CD4-positive, alpha-beta T cell (primary cell): ENCODE data around the gene SEC61A2. TPM values are rescaled to one million over a fixed set of nuclear protein-coding genes. Genes with fewer than 3 reads are reported as not detected.
"Not testable (repeated sequence)": the region's sequence is repeated elsewhere in the genome, so short reads cannot be mapped to it uniquely, and the experiment has no call there.

Experiments
- ATAC-seq: fragments of 200-7000 bp; cut with Tn5 transposase; one replicate; pipeline ENCODE4 v1.10.0; 2022; ENCODE audit warnings: mild to moderate bottlenecking; ENCODE audit not compliant: poor library complexity
- CTCF ChIA-PET: fragments of 350-600 bp; sonication (Branson Sonifier 250); formaldehyde crosslinking; loops from one replicate; lab custom pipeline; 2021; ENCODE audit warnings: antibody characterized with exemption, inconsistent platforms; lab: Charles Lee
- POLR2A ChIA-PET: fragments of 350-600 bp; sonication (Branson Sonifier 250); formaldehyde crosslinking; loops from one replicate; lab custom pipeline; 2021; ENCODE audit warnings: antibody characterized with exemption, inconsistent platforms; lab: Charles Lee
- DNase-seq, 14 experiments: peaks; one replicate each; pipeline ENCODE4 v3.0.0-alpha.2; 2013 to 2020; ENCODE audit warnings: mixed read lengths in 2 of 14
- H3K27ac ChIP-seq, 2 donors: one replicate each; pipeline versions ENCODE4 v1.5.1 to v1.7.0; 2013; ENCODE audit warnings: low read length in 2 of 2, low read depth in 1 of 2, mild to moderate bottlenecking in 1 of 2
- H3K27me3 ChIP-seq, 2 experiments: 1 replicate in 1 of 2; 2 replicates in 1 of 2; pipeline versions ENCODE4 v1.6.1 to v1.7.0; 2013; ENCODE audit warnings: low read length in 2 of 2, control low read depth in 1 of 2, mild to moderate bottlenecking in 1 of 2, moderate library complexity in 1 of 2; ENCODE audit not compliant: insufficient read depth in 2 of 2, control insufficient read depth in 1 of 2
- H3K36me3 ChIP-seq: one replicate; pipeline ENCODE4 v1.6.1; 2013; ENCODE audit warnings: low read length, control low read depth; ENCODE audit not compliant: insufficient read depth
- H3K4me1 ChIP-seq: one replicate; pipeline ENCODE4 v1.6.1; 2013; ENCODE audit warnings: low read length, control low read depth; ENCODE audit not compliant: insufficient read depth
- H3K4me3 ChIP-seq: one replicate; pipeline ENCODE4 v1.5.1; 2013; ENCODE audit warnings: mild to moderate bottlenecking, low read length, moderate library complexity
- H3K9me3 ChIP-seq, 2 experiments: 1 replicate in 1 of 2; 2 replicates in 1 of 2; pipeline versions ENCODE4 v1.6.1 to v1.7.0; 2013; ENCODE audit warnings: low read length in 2 of 2, mild to moderate bottlenecking in 2 of 2, control low read depth in 1 of 2, moderate library complexity in 1 of 2; ENCODE audit not compliant: control insufficient read depth in 1 of 2, insufficient read depth in 1 of 2
- H3K27ac Mint-ChIP-seq: one replicate; pipeline ENCODE4 v1.8.0; 2020; ENCODE audit warnings: mixed read lengths
- H3K27me3 Mint-ChIP-seq: one replicate; pipeline ENCODE4 v1.8.0; 2021; ENCODE audit warnings: mixed read lengths
- H3K36me3 Mint-ChIP-seq: one replicate; pipeline ENCODE4 v1.8.0; 2021; ENCODE audit warnings: low read depth, mixed read lengths
- H3K4me1 Mint-ChIP-seq: one replicate; pipeline ENCODE4 v1.8.0; 2021; ENCODE audit warnings: low read depth, mixed read lengths
- H3K4me3 Mint-ChIP-seq: one replicate; pipeline ENCODE4 v1.8.0; 2020; ENCODE audit warnings: mild to moderate bottlenecking, mixed read lengths
- H3K9me3 Mint-ChIP-seq: one replicate; pipeline ENCODE4 v1.8.0; 2020; ENCODE audit warnings: mixed read lengths
- intact Hi-C, 2 experiments: fragments of 100-400 bp; cut with DNase I in 1 of 2; cut with micrococcal nuclease in 1 of 2; formaldehyde crosslinking; loops; one replicate each; pipeline versions ENCODE4 v1.15.1 to v1.9.0; 2023 to 2025; cut with DNase I, micrococcal nuclease
- total RNA-seq, 174 experiments: library from RNA in 2 of 174; stranded (reverse) in 2 of 174; gene quantifications; one replicate each; pipeline ENCODE4 v1.2.3 and lab custom pipeline; 2021 to 2026
- TF ChIP-seq, protein P1 (sequence below): fragments of 200-600 bp; IDR thresholded peaks from one replicate; pipeline ENCODE4 v1.8.0; 2022; ENCODE audit warnings: antibody characterized with exemption, mild to moderate bottlenecking

SEC61A2 gene
- total RNA-seq, 2 experiments from 2014 or later, result 9.9 to 10.8 TPM

DNA sequence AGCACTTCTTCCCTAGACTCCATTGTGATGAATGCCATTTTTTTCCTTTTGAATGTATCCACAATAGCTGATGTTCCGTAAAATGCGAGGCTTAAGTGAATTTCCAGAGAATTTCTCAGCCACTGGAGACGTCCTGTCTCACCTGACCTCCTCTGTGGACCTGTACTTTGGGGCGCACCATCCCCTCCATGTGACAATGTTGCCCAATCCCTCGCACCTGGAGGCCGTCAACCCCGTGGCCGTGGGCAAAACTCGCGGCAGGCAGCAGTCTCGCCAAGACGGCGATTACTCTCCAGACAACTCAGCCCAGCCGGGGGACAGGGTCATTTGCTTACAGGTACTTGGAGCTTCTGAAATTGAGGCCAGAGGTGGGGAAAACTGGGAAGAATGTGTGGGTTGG is 40.6 kb upstream of the SEC61A2 start:
- no peaks in the 10 kb centered on the region for H3K27me3 Mint-ChIP-seq
- ChIA-PET POLR2A (no interaction called here), CTCF (no interaction called here)
- Histone ChIP-seq H3K4me3 (no peak overlapping the region), H3K27ac (no peak overlapping the region), H3K27me3 (no peaks in the 10 kb centered on the region), H3K9me3 (no peaks in the 10 kb centered on the region), H3K36me3 (peaks cover 39% of the 10 kb centered on the region), H3K4me1 (no peaks in the 10 kb centered on the region)
- H3K4me3 Mint-ChIP-seq, result no peak overlapping the region
- H3K36me3 Mint-ChIP-seq, result peaks cover 77% of the 10 kb centered on the region
- H3K9me3 Mint-ChIP-seq, result no peaks in the 10 kb centered on the region
- ATAC-seq (no peak), DNase-seq (no peak)
- intact Hi-C loops, result no loop called here
- no peaks in the 10 kb centered on the region for H3K4me1 Mint-ChIP-seq
- no peak overlapping the region for H3K27ac Mint-ChIP-seq
- TF ChIP-seq, protein P1, sequence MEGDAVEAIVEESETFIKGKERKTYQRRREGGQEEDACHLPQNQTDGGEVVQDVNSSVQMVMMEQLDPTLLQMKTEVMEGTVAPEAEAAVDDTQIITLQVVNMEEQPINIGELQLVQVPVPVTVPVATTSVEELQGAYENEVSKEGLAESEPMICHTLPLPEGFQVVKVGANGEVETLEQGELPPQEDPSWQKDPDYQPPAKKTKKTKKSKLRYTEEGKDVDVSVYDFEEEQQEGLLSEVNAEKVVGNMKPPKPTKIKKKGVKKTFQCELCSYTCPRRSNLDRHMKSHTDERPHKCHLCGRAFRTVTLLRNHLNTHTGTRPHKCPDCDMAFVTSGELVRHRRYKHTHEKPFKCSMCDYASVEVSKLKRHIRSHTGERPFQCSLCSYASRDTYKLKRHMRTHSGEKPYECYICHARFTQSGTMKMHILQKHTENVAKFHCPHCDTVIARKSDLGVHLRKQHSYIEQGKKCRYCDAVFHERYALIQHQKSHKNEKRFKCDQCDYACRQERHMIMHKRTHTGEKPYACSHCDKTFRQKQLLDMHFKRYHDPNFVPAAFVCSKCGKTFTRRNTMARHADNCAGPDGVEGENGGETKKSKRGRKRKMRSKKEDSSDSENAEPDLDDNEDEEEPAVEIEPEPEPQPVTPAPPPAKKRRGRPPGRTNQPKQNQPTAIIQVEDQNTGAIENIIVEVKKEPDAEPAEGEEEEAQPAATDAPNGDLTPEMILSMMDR, result no peak

DNA sequence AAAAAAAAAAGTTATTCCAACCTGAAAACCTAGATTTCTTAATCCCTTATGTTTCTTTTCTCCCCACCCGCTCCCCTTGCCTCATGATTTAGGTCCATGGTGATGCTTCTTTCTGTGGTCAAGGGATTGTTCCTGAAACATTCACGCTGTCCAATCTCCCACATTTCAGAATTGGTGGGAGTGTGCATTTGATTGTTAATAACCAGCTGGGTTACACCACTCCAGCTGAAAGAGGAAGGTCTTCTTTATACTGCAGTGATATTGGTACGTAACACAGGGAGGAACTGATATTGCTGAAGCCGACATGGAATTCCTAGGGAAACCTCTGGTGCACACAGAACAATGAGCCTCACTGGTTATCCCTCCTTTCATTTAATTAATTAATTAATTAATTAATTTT is 38.1 kb upstream of the SEC61A2 start:
- no peak overlapping the region for H3K4me3 Mint-ChIP-seq
- CTCF ChIA-PET, result no interaction called here

DNA sequence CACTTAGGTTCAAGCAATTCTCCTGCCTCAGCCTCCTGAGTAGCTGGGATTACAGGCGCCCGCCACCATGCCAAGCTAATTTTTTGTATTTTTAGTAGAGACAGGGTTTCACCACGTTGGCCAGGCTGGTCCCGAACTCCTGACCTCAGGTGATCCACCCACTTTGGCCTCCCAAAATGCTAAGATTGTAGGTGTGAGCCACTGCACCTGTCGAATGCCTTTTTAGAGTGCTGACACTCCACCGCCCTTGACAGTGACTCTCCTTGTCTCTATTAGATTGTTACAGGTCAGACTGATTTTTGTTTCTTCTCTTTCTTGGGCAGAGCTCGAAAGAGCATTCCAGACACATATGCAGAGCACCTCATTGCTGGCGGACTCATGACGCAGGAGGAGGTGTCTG is 32.1 kb upstream of the SEC61A2 start:
- H3K36me3 Mint-ChIP-seq, result peaks cover 81% of the 10 kb centered on the region

More for the DNA sequence above, 38.1 kb upstream of the SEC61A2 start:
- no peaks in the 10 kb centered on the region for H3K4me1 ChIP-seq
- intact Hi-C loops, result no loop called here
- TF ChIP-seq, protein P1, result no peak
- no peak overlapping the region for H3K27ac ChIP-seq
- H3K27me3 ChIP-seq, result no peaks in the 10 kb centered on the region
- Mint-ChIP-seq H3K36me3 (peaks cover 78% of the 10 kb centered on the region), H3K4me1 (no peaks in the 10 kb centered on the region), H3K9me3 (no peaks in the 10 kb centered on the region), H3K27ac (no peak overlapping the region), H3K27me3 (no peaks in the 10 kb centered on the region)
- no peak for ATAC-seq
- no peaks in the 10 kb centered on the region for H3K9me3 ChIP-seq
- H3K36me3 ChIP-seq, result peaks cover 39% of the 10 kb centered on the region
- DNase-seq, result no peak
- no peak overlapping the region for H3K4me3 ChIP-seq
- POLR2A ChIA-PET, result no interaction called here

DNA sequence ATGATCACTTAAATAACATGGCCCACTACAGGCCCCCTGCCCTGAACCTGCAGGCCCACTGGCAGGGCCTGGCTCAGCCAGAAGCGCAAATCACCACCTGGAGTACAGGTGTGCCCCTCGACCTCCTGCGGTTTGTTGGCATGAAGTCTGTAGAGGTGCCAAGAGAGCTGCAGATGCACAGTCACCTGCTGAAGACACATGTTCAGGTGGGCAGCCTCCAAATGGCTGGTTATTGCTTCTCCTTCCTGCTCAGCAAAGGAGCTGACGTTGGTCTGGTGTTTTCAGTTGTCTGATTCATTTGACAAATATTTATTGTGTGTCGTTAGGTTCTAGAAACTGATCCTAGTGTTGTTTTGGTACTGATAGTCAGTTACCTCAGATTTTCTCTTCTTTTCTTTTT is 31.7 kb upstream of the SEC61A2 start:
- no peak overlapping the region for H3K4me3 ChIP-seq
- intact Hi-C loops, result no loop called here
- POLR2A ChIA-PET, result no interaction called here
- Mint-ChIP-seq H3K27me3 (no peaks in the 10 kb centered on the region), H3K9me3 (no peaks in the 10 kb centered on the region), H3K4me3 (no peak overlapping the region), H3K27ac (no peak overlapping the region), H3K4me1 (no peaks in the 10 kb centered on the region), H3K36me3 (peaks cover 82% of the 10 kb centered on the region)
- H3K4me1 ChIP-seq, result no peaks in the 10 kb centered on the region
- peaks cover 46% of the 10 kb centered on the region for H3K36me3 ChIP-seq
- CTCF ChIA-PET, result no interaction called here
- H3K27ac ChIP-seq, result no peak overlapping the region
- no peaks in the 10 kb centered on the region for H3K27me3 ChIP-seq
- DNase-seq (no peak), ATAC-seq (no peak)
- TF ChIP-seq, protein P1, result no peak
- H3K9me3 ChIP-seq, result no peaks in the 10 kb centered on the region

More for the DNA sequence above, 32.1 kb upstream of the SEC61A2 start:
- H3K4me3 Mint-ChIP-seq, ATAC-seq, H3K4me3 ChIP-seq, intact Hi-C loops, DNase-seq, H3K9me3 ChIP-seq, H3K27me3 ChIP-seq, H3K27me3 Mint-ChIP-seq, H3K27ac ChIP-seq, H3K4me1 ChIP-seq, POLR2A ChIA-PET, CTCF ChIA-PET, H3K9me3 Mint-ChIP-seq, H3K27ac Mint-ChIP-seq, H3K4me1 Mint-ChIP-seq: not testable (repeated sequence)
- peaks cover 44% of the 10 kb centered on the region for H3K36me3 ChIP-seq
